GM18517 (cell line): ENCODE data around the gene PLEKHN1.
A peak's percentile ranks its signal among the peaks of the same experiment; 100 is the strongest.
"Not testable (repeated sequence)": the region's sequence is repeated elsewhere in the genome, so short reads cannot be mapped to it uniquely, and the experiment has no call there.

Source experiments
- ATAC-seq: cut with Tn5 transposase; IDR thresholded peaks from one replicate; pipeline ENCODE4 v1.9.1; 2021; ENCODE audit warnings: mild to moderate bottlenecking, moderate library complexity; ENCODE audit not compliant: unreplicated experiment

Gene PLEKHN1

DNA sequence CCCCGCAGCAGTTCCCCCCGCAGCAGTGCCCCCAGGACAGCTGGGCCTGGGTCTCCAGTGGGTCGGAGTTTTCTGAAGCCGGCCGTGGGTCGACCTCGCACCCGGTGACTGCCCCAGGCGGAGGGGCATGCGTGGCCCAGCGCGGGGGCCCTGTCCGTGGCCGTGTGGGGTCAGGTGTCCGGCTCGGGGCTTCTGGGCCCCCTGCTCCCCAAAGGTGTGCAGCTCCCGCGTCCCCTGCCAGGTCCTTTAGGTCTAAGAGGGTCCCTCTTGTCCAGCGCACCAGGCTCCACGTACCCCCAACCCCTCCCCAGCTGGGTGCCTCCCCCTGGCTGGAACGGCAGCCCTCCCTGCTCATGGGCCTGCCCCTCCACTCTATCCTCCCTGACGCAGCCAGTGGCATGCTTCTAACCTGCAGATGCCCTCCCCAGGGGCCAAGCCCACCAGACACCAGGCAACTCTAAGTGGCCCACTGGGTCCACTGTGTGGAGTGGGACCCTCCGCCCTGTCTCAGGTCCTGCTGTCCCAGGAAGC is 39.6 kb downstream of the PLEKHN1 start:
- no peak for ATAC-seq

DNA sequence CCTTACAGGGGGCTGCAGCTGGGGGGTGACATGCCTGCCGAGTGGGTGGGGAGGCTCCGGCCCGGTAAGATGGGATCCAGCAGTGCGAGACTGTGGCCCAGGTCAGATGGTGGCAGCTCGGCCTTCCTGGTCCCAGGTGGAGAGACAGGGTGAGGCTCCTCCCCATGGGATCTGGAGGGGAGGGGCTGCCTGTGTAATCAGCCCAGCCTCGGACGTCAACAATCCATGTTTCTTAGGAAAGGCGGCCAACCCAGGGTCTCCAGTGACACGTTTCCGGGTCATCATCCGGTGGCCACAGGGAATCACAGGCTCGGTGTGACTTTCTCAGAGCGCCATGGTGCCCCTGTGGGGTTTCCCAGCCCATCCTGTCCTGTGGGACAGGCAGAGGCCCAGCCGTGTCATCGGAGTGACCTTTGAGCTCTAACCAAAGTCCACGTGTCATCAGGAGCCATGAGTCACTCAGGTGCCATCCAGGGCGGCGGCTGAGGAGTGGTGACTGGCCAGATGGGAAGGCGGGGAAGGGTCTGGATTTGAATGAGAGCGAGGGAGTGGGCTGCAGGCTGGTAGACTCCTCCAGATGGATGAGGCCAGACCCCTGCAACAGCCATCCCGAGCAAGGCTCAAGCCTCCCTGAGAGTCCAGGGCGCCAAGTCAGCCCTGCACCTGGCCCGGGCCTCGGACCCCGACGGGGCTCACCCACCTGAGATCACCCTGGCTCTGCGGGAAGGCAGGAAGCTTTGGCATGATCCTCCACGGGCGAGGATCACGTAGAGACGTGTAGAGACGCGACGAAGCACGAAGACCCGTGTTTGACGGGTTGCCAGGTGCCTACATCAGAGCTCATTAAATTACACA is 40.2 kb downstream of the PLEKHN1 start:
- no peak for ATAC-seq

- not testable (repeated sequence) for ATAC-seq
These were observed 43.8 kb downstream of the PLEKHN1 start for GRCh38 chr1:1010131-1010530.

DNA sequence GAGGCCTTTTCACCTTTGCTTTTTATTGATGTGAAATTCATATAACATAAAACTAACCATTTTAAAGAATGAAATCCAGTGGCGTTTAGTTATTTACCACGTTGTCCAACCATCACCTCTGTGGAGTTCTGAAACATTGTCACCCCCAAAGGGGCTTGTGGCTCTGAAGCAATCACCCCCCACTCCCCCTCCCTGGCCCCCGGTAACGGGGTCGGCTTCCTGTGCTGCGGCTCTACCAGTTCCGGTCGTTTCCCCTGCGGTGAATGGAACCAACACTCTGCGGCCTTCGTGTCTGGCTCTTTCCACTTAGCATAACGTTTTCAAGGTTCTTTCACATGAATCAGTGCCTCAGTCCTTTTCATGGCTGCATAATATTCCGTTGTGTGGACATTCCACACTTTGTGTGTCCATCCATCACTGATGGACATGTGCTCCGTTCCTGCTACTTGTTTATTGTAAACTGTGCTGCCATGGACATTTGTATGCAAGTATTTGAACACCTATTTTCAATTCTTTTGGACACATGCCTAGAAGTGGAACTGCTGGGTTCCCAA is 45.2 kb downstream of the PLEKHN1 start:
- no peak for ATAC-seq

- not testable (repeated sequence) for ATAC-seq
These were observed 46.4 kb downstream of the PLEKHN1 start for GRCh38 chr1:1012736-1013104.

DNA sequence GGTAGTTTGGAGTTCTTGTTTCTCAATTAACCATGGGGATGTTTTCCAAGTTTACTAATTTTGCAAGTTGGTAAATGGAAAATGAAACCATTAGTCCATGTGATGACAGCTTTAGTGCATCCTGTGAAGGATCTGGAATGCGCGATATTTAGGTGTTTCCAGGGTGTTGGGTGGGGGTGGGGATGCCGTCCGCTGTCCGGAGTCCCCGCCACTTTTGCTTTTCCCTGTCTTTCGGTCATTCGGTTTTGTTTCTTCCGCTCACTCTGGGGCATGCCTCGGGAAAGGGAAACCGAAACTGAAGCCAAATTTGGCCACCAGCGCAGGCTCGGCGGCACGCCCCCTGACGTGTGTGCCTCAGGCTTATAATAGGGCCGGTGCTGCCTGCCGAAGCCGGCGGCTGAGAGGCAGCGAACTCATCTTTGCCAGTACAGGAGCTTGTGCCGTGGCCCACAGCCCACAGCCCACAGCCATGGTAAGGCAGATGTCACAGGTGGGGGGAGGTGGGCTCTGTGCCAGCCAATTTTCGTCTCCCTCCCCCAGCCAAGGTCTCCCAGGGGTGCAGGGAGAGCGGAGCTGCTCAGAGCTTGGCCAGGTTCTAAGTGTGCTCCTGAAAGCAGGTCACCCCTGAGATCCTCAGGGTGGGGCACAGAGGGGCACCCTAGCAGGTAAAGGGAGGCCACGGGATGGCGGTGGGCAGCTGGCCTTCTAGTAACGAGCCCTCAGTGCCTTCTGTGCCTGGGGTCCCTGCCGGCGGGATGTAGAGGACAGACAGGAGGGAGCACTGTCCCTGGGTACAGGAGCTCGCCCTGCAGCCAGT is 47.0 kb downstream of the PLEKHN1 start, which contains the start of gene ISG15:
Gene ISG15 (plus strand): TSS at position 393 of the 817 bp plus-strand sequence. CDS start 77 bp downstream, at position 470.
- ATAC-seq, result peak; percentile 92

- ATAC-seq, result no peak
These were observed 47.8 kb downstream of the PLEKHN1 start for GRCh38 chr1:1013922-1014648.

DNA sequence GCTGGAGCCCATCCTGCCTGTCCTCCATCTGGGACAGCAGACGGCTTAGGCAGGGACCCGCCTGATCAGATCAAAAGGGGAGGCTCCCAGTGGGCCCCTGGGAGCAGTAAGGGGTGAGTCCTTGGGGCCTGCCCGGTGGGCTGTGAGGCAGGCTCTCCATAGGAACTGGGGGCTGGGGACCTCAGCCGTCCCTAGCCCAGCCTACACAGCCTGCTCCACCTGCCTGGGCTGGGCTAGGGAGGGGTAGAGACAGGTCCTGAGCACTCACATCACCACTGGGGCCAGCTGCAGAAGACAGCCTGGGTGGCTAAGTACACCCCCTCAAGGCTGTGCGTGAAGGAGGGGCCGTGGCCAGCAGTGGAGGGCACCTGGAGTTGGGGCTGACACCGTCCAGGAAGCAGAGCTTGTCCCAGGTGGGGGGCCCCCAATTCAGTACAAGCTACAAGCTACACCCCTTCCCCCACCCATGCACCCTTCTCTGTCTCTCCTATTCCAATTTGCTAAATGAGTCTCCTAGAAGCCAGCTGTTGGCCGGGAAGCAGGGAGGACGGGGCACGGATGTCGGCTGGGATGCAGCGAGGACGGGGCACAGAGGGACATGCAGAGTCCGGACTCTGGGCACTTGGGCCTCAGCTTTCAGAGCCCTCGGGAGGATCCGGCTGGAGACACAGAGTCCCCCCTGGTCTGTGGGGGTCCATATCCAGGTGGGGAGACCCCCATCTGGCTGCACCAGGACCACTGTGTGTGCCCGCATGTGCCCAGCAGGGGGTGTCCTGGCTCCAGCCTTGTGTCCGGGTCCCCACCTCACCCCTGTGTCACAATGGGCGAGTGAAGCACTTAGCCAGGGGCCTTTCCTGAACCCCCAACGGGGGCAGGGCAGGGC is 48.8 kb downstream of the PLEKHN1 start:
- no peak for ATAC-seq

- ATAC-seq, result not testable (repeated sequence)
These were observed 51.4 kb downstream of the PLEKHN1 start for GRCh38 chr1:1017397-1018320.

DNA sequence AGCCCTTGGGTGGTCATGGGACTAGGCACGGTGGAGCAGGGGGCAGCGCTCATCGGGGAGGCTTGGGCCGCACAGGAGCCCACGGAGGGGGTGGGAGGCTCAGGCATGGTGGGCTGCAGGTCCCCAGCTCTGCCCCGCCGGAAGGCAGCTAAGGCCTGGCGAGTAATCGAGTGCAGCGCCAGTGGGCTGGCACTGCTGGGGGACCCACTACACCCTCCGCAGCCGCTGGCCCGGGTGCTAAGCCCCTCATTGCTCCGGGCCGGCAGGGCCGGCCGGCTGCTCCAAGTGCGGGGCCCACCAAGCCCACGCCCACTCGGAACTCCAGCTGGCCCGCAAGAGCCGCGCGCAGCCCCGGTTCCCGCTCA is 52.0 kb downstream of the PLEKHN1 start:
- ATAC-seq, result not testable (repeated sequence)

GRCh38 chr1:1019122-1019999 is 53.1 kb downstream of the PLEKHN1 start:
- ATAC-seq, result peak; percentile 62

- ATAC-seq, result peak; percentile 17
These were observed 53.7 kb downstream of the PLEKHN1 start, which contains the start of gene AGRN for GRCh38 chr1:1020000-1020404. Gene AGRN, plus strand, starts transcription at chr1:1020120. Its CDS starts 53 bp downstream, at chr1:1020173.

GRCh38 chr1:1020415-1021009 is 54.2 kb downstream of the PLEKHN1 start:
- peak; percentile 19 for ATAC-seq

- no peak for ATAC-seq
These were observed 55.0 kb downstream of the PLEKHN1 start for GRCh38 chr1:1021010-1021919.

DNA sequence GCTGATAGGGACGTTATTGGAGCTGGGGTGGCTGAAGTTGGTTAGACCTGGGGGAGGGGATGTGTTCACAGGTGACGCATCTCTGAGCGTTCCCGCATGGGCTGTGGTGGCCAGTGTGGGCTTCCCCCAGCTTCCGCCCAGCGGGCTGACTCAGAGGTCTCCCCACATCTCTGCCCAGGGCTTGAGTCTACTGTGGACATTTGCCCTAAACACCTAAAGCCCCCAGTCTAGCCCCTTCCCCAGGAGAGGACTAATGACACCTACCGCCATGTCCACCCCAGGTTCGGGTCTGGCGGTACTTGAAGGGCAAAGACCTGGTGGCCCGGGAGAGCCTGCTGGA is 55.6 kb downstream of the PLEKHN1 start:
- ATAC-seq, result no peak

DNA sequence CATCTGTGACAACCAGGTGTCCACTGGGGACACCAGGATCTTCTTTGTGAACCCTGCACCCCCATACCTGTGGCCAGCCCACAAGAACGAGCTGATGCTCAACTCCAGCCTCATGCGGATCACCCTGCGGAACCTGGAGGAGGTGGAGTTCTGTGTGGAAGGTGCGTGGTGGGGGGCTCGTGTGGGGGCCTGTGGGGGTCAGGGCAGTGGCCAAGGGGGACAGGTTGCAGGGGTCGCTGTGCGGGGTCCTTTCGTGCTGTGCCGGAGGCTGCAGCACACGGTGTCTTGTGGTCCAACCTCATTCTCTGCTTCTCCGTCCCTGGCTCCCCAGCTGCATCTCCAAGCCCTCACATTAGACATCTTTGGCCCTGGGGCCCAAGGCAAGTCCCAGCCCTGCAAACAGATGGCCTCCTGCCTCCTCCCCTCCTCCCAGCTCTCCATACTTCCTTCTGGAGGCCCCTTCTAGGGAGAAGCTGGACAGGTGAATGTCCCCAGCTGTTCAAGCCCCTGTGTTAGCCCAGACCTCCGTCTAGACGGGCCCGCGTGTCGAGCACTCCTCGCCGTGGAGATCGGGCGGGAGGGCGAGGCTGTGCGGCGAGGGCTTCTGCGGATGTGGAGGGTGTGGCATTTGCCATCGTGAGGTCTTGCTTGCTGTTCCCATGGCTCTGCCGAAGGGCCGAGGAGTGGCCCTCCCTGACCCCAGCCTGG is 56.2 kb downstream of the PLEKHN1 start:
- ATAC-seq, result no peak
